ENCODE data around the gene OTOR.

The OTOR gene

DNA sequence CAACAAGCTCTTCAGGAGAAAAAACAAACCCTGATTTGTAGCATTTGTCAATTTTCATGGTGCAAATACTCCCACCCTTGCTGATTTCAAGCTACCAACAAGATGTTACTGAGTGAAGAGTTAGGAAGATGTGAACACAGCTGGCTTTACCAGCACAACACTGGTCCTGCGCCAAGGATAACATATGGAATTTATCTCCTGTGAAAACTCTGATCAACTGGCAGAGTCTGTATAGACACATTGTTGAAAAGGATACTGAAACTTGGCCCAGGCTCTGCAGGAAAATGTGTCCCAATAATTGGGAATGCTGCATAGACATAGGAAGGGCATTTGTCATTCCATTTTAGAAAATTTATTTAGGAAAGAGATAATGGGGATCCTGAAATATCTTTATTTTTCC is 29.0 kb downstream of the OTOR start:
- H3K4me3 ChIP-seq (ENCODE audit: low read length in 2 of 2): no peak overlapping the region
- no peak overlapping the region for H3K9ac ChIP-seq (ENCODE audit: low read length in 2 of 2)
- H3K4me1 ChIP-seq (ENCODE audit: control insufficient read depth, insufficient read depth, low read length): no peaks in the 10 kb centered on the region
- no peaks in the 10 kb centered on the region for H3K27me3 ChIP-seq (ENCODE audit: control insufficient read depth in 1 of 2, insufficient read depth in 2 of 2, low read length in 2 of 2)
- no peaks in the 10 kb centered on the region for H3K9me3 ChIP-seq (ENCODE audit: control insufficient read depth in 2 of 2, low read length in 2 of 2)
- H3K27ac ChIP-seq (ENCODE audit: low read length): no peak overlapping the region
- no peaks in the 10 kb centered on the region for H3K36me3 ChIP-seq (ENCODE audit: control insufficient read depth in 2 of 2, insufficient read depth in 2 of 2, low read length in 2 of 2)

DNA sequence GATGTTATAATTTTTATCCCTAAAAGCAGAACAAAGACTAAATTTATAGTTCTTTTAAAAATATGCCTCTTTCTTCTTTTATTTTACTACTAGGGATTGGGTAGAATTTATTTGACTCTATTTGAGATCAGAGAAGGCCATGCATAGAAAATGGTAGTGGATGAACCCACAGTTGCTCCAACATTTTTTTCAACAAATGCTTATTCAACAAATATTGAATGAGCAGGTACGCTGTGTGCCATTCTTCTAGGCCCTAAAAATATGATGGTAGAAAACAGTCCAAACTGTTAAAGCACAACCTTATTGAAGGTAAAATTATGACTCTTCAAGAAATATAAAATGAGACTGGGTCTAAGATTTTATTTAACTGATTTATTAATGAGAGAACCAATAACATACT is 30.0 kb downstream of the OTOR start:
- Histone ChIP-seq H3K9ac (ENCODE audit: low read length in 2 of 2) (no peak overlapping the region), H3K27ac (ENCODE audit: low read length) (no peak overlapping the region), H3K4me3 (ENCODE audit: low read length in 2 of 2) (no peak overlapping the region), H3K27me3 (ENCODE audit: control insufficient read depth in 1 of 2, insufficient read depth in 2 of 2, low read length in 2 of 2) (no peaks in the 10 kb centered on the region), H3K36me3 (ENCODE audit: control insufficient read depth in 2 of 2, insufficient read depth in 2 of 2, low read length in 2 of 2) (no peaks in the 10 kb centered on the region), H3K9me3 (ENCODE audit: control insufficient read depth in 2 of 2, low read length in 2 of 2) (no peaks in the 10 kb centered on the region), H3K4me1 (ENCODE audit: control insufficient read depth, insufficient read depth, low read length) (no peaks in the 10 kb centered on the region)

DNA sequence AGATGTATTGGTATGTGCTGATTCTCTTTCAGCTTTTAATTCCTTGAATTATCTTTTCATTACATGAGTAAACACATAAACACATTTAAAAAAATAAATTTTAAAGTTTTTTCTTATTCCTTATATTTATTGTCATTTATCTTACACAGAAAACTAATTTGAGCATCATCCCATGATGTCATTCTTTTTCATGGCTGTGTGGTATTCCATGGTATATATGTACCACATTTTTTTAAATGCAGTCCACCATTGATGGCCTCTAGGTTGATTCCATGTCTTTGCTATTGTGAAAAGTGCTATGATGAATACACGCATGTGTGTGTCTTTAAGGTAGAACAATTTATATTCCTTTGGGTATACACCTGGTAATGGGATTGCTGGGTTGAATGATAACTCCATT is 33.3 kb downstream of the OTOR start:
- no peak overlapping the region for H3K27ac ChIP-seq (ENCODE audit: low read length)
- H3K4me1 ChIP-seq (ENCODE audit: control insufficient read depth, insufficient read depth, low read length): no peaks in the 10 kb centered on the region
- H3K9ac ChIP-seq (ENCODE audit: low read length in 2 of 2): no peak overlapping the region
- H3K9me3 ChIP-seq (ENCODE audit: control insufficient read depth in 2 of 2, low read length in 2 of 2): no peaks in the 10 kb centered on the region
- no peak overlapping the region for H3K4me3 ChIP-seq (ENCODE audit: low read length in 2 of 2)
- no peaks in the 10 kb centered on the region for H3K36me3 ChIP-seq (ENCODE audit: control insufficient read depth in 2 of 2, insufficient read depth in 2 of 2, low read length in 2 of 2)
- no peaks in the 10 kb centered on the region for H3K27me3 ChIP-seq (ENCODE audit: control insufficient read depth in 1 of 2, insufficient read depth in 2 of 2, low read length in 2 of 2)

DNA sequence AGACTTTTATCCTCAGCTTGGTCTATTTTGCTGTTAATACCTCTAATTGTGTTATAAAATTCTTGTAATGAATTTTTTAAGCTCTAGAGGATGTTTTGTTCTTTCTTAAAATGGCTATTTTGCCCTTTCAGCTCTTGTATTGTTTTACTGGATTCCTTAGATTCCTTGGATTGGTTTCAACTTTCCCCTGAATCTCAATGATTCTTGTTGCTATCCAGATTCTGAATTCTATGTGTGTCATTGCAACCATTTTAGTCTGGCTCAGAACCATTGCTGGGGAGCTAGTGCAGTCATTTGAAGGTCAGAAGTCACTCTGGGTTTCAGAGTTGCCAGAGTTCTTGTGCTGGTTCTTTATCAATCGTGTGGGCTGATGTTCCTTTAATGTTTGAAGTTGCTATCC is 37.1 kb downstream of the OTOR start:
- no peak overlapping the region for H3K9ac ChIP-seq (ENCODE audit: low read length in 2 of 2)
- H3K9me3 ChIP-seq (ENCODE audit: control insufficient read depth in 2 of 2, low read length in 2 of 2): no peaks in the 10 kb centered on the region
- H3K27ac ChIP-seq (ENCODE audit: low read length): no peak overlapping the region
- H3K4me1 ChIP-seq (ENCODE audit: control insufficient read depth, insufficient read depth, low read length): no peaks in the 10 kb centered on the region
- no peaks in the 10 kb centered on the region for H3K27me3 ChIP-seq (ENCODE audit: control insufficient read depth in 1 of 2, insufficient read depth in 2 of 2, low read length in 2 of 2)
- no peak overlapping the region for H3K4me3 ChIP-seq (ENCODE audit: low read length in 2 of 2)
- no peaks in the 10 kb centered on the region for H3K36me3 ChIP-seq (ENCODE audit: control insufficient read depth in 2 of 2, insufficient read depth in 2 of 2, low read length in 2 of 2)
